ENCODE results near the gene FBXL13.

- TF ChIP-seq POLR2AphosphoS5 (IDR thresholded peaks at IDR 0.05; ENCODE audit: low read depth), result no peak
- TF ChIP-seq CTCF (IDR thresholded peaks at IDR 0.05; ENCODE audit: insufficient read depth, low read length), result no peak
- no peak for TF ChIP-seq REST (IDR thresholded peaks at IDR 0.05; ENCODE audit: insufficient replicate concordance, low read depth)
- TF ChIP-seq GABPA (IDR thresholded peaks at IDR 0.05; ENCODE audit: low read depth), result no peak
Measured at GRCh38 chr7:102896585-102896984, 178.0 kb downstream of the FBXL13 start.
